GM18508 (cell line): ENCODE data around the gene BSN.

Source experiments
- ATAC-seq: cut with Tn5 transposase; IDR thresholded peaks from one replicate; pipeline ENCODE4 v1.9.1; 2021; ENCODE audit warnings: moderate number of reproducible peaks; ENCODE audit not compliant: insufficient read depth, unreplicated experiment

BSN gene

GRCh38 chr3:49711489-49711888 lies 157.2 kb downstream of the BSN start:
- no peak for ATAC-seq

DNA sequence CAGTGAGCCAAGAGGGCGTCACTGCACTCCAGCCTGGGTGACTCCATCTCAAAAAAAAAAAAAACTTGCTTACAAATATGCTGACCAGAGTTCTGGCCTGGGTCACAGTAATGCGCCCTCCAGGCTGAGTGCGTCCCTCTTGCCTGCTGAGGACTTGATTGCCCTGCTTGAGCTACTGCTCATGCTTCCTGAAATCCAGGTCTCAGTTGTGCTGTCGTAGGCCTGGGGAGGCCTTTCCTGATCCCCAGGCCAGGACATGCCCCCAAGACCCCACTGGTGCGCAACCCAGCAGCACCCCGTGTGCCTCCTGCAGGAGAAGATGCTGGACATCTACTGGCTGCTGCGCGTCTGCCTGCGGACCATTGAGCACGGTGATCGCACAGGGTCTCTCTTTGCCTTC lies 157.9 kb downstream of the BSN start:
- ATAC-seq, result no peak

DNA sequence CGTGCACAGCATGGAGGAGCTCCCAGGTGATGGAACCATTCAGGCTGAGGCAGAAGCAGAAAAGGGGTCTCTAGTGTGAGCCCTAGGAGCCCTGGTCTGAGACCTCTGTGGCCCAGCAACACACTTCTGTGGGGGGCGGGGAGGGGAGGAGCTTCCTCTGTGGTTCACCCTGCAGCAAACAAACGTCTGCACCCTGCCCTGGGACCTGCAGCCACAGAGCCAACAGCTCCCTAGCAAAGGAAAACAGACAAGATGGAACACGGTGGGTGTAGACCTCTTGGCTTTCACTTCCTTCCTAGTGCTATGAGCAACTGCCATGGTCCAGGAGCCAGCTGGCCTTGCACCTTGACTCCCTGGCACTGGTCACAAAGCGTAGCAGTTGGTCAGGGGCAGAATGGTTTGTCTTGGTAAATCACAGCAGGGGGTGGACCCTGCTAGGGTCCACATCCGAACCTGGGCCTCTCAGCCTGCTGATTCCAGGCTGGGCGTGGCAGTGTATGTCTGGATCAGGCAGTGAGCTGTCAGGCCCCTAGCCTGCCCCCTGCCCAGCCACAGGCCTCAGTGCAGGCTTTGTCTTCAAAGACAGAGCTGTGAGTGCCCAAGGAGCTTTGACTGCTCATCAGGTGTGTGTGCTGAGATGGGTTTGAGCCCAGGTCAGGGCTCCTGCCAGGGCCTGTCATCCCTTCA lies 158.5 kb downstream of the BSN start:
- ATAC-seq, result no peak

GRCh38 chr3:49713336-49714105 lies 159.2 kb downstream of the BSN start:
- no peak for ATAC-seq

DNA sequence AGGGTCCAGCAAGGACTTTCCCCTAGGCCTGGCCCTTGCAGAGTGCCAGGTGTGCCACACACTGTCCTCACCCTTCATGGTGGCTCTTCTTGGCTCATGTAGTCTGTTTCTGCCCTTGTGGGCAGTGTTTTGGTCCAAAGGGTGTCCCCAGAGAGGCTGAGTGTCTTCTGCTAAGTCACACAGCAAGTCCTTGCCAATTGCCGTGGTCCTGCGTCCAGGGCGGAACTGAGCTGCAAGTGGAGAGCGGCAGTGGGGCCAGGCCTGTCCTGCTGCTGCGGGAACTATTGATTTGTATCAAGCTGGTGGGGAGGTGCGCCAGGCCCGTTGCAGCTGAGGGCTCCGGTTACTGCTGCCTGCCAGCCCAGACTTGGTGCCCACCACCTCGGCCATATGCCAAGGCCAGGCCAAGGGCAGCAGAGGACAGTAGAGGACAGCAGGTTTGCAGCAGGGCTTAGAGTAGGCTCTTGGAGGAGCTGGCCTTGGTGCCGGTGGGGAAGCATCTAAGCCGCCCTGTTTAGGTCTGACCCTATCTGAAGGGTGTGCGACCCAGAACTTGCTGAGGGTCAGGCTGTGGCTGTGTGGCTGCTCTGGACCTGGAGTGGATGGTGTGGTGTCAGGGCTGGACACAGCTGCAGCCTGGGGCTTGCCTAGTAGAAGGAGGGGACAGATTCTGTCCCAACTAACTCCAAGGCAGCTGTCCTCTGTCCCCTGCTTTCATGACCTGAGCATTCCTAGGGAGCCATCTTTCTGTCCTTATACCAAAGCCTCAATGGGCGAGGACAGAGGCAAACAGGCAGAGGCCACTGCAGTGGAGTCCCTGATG lies 160.7 kb downstream of the BSN start:
- ATAC-seq, result no peak

GRCh38 chr3:49715611-49716121 lies 161.4 kb downstream of the BSN start:
- ATAC-seq, result no peak

GRCh38 chr3:49716169-49716568 lies 161.9 kb downstream of the BSN start:
- ATAC-seq, result no peak

DNA sequence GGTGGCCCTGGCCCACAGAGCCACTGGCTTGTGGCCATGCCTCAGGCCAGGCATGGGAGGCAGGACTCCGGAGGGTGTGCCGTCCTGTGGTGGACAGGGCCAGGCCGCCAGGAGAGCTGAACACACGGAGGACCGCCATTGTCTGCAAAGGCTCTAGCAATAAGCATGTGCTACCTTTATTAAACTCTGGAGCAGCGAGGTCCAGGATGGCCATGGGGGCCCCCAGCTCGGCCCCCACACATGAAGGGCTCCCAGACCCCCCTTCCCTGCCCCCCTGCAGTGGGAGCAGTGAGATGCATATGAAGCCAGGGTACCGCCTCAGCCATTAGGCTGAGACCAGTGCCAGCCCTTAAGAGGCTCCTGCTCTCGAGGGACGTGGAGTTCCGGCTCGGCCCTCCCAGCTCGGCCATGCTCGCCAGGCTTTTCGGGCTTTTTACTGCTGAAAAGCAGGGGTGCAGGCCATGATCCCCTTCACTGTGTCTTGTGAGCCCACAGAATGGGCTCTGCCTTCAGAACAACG lies 162.5 kb downstream of the BSN start:
- no peak for ATAC-seq

- ATAC-seq, result no peak
These were observed 163.1 kb downstream of the BSN start for GRCh38 chr3:49717211-49717958.

DNA sequence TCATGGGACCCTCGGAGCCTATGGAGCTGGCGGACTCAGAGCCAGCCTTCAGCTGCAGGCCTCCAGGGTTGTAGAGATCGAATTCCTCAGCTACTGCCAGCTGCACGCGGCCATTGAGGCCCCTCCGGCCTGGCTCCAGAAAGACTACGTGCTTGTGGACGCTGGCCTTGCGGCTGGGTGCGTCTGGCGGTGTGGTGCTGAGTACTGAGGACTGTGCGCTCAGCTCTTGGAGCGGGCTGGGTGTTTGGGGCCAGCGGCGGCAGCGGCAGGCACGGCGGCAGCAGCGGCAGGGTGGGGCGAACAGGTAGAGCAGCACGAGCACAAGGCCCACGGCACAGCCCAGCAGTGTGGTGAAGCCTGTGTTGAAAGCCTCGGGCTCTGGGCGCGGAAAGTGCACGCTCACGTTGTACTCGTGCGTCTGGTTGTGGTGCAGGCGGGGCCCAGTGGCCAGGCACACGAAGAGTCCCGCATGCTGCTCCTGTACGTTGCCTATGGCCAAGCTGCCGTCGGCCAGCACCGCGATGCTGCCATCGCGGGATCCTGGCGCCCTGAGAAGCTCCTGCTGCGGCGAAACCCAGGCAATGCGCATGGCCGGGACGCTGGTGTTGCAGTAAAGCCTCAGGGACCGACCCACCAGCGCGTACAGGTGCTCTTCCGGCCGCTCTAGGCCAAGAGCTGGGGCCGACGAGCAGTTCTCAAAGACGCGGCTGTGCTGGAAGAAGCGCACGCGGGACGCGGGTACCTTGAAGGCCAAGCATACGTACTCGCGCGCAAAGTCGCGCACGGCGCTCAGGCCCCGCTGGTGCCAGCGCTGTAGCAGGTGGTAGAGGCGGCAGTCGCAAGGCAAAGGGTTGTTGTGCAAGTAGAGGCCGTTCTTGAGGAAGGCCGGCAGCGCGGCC lies 163.9 kb downstream of the BSN start:
- ATAC-seq, result no peak

- ATAC-seq, result no peak
These were observed 164.6 kb downstream of the BSN start for GRCh38 chr3:49718858-49719213.

GRCh38 chr3:49719214-49719884 lies 165.1 kb downstream of the BSN start, which contains the start of gene AMIGO3:
Gene AMIGO3, minus strand, starts transcription at chr3:49719684. Its CDS starts 219 bp downstream, at chr3:49719465.
- no peak for ATAC-seq
